Frontal cortex (tissue), 4 donors: ENCODE measurements around the gene PTRHD1. TPM values are rescaled to one million over a fixed set of nuclear protein-coding genes. Genes with fewer than 3 reads are reported as not detected.
"Not testable (repeated sequence)": the region's sequence is repeated elsewhere in the genome, so short reads cannot be mapped to it uniquely, and the experiment has no call there.

Source experiments
- DNase-seq, 2 donors: peaks; one replicate each; pipeline ENCODE4 v3.0.0; 2012; ENCODE audit warnings: low spot score in 2 of 2
- FAIRE-seq: peaks from 2 replicates; lab custom pipeline; 2012; peaks lifted over from hg19 to GRCh38; lab: Jason Lieb, UNC
- total RNA-seq: library from RNA; depleted of rRNA; stranded (reverse); fragments of >200 nt; gene quantifications from one replicate; pipeline ENCODE4 v1.2.3, GENCODE V29; 2014
- donor health status: control.
- donor health status: control.
- donor health status: control.

PTRHD1 gene
- total RNA-seq, 1 donor from 2014 or later, result 41.2 TPM

DNA sequence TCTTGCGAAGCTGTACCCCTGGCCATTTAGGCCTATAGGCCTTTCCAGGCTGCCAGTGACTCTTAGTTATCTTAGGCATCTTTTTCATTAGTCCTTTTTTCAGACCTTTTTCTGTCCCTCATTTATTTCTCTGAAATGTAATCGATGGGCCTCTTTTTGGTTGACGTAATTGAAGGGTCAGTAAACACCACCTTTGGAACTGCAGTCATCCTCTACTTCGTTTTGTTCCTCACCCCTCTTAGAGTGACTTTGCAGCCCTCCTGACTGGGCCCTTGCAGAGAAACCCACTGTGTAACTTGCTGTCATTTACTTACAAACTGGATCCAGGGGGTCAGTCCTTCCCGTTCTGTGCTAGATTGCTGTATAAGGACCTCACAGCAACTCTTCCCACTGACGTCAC is 23.2 kb upstream of the PTRHD1 start:
- FAIRE-seq (no peak), DNase-seq (no peak)

DNA sequence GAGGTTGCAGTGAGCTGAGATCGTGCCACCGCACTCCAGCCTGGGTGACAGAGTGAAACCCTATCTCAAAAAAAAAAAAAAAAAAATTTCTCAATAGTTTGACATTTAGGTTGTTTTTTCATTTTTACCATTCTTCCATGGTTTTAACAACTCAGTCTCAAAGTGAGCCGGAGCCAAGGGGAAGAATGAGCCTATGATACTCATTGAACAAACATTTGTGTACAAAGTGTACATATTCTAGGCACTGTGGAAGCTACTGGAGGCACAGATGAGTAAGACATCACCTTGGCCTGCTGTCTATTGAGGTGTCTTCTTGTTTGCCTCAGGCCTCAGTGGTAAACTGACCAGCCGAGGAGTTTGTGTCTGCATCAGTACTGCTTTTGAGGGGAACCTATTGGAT is 22.0 kb upstream of the PTRHD1 start:
- DNase-seq (no peak), FAIRE-seq (no peak)

DNA sequence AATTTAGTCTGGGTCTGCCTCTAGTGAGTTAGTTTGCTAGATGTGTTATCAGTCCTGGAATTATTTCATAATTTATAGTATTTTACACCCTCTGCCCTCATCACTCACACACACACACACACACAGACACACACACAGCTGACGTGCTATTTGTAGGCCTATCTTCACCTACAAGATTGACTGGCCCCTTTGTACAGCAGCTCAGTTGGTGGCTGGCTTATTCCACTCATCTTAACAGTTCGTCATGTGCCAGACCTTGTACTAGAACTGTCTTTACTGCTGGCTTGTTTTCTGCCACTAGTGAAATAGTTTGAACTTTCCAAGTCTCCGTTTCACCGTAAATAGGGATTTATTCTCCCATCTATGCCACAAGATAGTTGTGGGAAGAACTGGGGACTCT is 21.3 kb upstream of the PTRHD1 start:
- no peak for FAIRE-seq
- DNase-seq, result no peak

DNA sequence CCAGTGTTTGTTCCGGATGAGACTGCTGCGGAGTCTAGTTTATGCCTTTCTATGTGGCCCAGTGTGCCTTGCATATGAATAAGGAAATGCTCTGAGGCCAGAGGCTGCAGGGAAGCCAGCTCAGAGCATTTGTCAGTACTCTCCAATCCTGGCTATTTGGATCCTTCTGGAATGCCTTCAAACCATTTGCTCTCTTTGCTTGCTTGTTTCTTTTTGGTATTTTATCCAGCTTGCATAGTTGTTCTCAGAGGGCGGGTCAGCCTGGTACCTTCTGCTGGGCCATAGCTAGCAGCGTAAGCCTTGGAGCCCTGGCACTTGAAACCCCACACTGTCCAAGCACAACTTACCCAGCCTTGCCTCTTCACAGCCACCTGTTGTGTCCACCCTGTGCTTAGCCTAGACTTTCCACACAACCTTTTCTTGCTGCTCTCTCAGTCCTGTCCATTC is 20.5 kb upstream of the PTRHD1 start:
- DNase-seq (no peak), FAIRE-seq (no peak)

DNA sequence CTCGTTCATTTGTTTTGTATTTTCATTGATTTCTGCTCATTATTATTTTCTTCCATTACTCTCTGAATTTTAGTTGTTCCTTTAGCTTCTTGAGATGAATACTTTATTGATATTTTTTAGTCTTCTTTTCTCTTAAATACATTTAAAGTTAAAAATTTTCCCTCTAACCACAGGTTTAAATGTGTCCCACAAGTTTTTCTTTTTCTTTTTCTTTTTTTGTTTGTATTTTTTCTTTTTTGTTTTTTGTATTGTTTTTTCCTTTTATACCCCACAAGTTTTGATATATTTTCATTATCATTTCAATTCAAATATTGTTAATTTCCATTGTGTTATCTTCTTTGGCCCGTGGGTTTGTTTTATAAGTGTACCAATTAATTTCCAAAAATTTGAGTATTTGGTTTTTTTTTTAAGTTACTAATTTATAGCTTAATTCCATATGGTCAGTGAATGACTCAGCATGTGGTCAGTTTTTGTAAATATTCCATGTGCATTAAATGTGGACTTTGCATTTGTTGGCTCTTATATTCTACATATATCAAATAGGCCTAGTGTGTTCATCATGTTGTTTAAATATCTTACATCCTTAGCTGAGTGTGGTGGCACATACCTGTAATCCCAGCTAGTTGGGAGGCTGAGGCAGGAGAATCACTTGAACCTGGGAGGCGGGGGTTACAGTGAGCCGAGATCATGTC is 16.3 kb upstream of the PTRHD1 start:
- FAIRE-seq (peak; percentile 21), DNase-seq (no peak)

DNA sequence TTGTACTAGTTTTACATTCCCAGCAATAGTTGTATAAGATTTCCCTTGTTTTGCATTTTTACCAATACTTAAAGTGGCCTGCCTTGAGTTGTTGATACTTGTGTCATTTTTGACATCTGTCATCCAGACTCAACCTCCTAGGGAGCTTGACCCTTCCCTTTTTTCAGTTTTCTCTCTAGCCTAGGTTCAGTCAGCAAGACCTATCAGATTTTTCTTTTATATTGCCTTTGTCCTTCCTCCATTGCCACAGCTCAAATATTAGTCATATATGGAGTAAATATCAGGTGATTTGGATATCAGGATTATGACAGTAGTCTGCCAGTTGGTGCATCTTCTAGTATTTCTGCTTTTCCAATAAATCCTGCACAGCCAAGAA is 13.5 kb upstream of the PTRHD1 start:
- FAIRE-seq, result no peak

DNA sequence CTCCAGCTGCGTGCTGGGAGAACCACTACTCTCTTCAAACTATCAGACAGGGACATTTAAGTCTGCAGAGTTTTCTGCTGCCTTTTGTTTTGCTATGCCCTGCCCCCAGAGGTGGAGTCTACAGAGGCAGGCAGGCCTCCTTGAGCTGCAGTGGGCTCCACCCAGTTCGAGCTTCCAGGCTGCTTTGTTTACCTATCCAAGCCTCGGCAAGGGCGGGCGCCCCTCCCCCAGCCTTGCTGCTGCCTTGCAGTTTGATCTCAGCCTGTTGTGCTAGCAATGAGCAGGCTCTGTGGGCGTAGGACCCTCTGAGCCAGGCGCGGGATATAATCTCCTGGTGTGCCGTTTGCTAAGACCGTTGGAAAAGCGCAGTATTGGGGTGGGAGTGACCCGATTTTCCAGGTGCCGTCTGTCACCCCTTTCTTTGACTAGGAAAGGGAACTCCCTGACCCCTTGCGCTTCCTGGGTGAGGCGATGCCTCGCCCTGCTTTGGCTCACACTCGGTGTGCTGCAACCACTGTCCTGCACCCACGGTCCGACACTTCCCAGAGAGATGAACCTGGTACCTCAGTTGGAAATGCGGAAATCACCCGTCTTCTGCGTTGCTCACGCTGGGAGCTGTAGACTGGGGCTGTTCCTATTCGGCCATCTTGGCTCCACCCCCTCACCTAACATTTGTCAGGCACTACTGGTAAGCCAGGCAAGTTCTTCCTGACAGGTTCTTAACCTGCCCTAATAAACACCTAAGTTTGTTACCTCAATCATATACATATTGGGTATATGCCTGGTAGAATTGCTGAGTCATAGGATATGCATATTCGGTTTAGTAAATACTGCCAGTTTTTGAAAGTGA is 12.8 kb upstream of the PTRHD1 start:
- DNase-seq, FAIRE-seq: not testable (repeated sequence)

More for the DNA sequence above, 13.5 kb upstream of the PTRHD1 start:
- DNase-seq, result no peak

DNA sequence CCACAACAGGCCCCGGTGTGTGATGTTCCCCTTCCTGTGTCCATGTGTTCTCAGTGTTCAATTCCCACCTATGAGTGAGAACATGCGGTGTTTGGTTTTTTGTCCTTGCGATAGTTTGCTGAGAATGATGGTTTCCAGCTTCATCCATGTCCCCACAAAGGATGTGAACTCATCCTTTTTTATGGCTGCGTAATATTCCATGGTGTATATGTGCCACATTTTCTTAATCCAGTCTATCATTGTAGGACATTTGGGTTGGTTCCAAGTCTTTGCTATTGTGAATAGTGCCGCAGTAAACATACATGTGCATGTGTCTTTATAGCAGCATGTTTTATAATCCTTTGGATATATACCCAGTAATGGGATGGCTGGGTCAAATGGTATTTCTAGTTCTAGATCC is 7.3 kb upstream of the PTRHD1 start:
- not testable (repeated sequence) for FAIRE-seq, DNase-seq

DNA sequence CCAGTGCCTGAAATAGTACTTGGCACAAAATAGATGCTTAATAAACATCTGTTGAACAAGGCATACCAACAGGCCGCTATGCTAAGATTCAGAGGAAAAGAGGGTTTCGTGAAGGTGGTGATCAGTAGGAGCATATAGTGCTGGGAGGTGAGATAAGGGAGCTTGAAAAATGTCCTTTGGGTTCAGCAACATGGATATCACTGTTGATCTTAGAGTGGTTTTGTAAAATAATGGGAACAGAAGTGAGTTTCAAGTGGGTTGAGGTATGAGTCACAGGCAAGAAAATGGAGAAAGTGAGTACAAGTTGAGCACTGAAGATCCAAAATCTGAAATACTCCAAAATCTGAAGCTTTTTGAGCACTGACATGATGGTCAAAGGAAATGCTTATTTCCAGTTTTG is 4.5 kb upstream of the PTRHD1 start:
- FAIRE-seq (no peak), DNase-seq (no peak)

DNA sequence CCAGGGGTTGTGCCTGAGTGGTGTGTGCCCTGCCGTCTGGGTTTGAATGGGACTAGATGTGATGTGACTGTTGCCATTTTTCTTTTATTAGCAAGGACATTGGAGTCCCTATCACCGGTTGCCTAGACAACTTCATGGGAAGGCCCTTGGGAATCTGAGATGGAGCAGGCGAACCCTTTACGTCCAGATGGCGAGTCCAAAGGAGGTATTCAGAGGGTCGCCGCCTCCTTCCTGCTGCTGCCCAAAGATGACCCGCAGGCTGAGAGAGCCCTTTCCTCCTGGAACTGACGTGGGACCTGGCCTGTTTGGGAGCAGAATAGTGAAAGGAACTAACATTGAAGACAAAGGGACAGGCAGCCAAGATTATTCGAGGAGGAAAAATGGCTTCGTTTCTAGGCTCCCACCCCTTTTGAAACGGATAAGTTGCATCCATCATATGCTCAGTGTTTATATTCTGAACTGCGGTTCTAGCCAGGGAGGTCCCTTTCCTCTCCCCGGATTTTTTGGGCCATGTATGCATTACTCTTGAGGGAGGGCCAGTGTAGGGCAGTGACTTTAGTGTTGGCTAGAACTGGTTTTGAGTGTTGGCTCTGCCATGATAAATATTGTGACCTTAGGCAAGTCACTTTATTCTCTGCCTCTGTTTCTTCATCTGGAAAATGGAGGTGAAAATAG is 707 bp upstream of the PTRHD1 start:
- FAIRE-seq (no peak), DNase-seq (no peak)

DNA sequence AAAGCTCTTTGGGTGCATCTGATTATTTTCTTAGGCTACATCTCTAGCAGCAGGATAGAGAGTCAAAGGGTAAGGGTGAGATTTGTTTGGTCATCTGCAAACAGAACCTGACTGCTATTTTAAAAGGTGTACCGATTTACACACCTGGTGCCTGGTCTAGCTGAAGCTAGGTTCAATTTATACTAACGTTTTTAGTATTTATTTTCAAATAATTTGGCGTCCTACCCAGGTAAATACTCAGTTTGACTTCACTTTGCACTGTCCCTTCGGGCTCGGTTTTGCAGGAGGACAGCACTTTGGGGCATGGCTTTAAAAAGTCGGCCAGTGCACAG is 683 bp downstream of the PTRHD1 start:
- no peak for FAIRE-seq
- no peak for DNase-seq

DNA sequence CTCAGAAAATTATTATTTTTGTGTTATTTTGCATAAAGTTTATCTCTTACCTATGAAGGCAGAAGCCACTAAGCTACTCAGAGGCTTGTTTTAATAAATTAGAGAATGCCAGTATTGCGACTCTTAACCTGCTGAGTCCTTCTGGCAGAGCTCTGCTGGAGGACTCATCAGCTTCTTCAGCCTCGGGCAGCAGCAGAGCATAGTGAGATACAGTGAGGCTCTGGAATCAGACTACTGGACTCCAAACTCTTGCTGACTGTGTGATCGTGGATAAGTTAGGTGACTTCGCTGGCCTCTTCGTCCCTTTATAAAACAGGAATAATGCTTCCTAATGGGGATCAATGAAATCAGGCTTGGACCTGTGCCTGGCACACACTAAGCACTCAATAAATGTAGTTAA is 1.7 kb downstream of the PTRHD1 start:
- DNase-seq, result no peak
- FAIRE-seq, result no peak

DNA sequence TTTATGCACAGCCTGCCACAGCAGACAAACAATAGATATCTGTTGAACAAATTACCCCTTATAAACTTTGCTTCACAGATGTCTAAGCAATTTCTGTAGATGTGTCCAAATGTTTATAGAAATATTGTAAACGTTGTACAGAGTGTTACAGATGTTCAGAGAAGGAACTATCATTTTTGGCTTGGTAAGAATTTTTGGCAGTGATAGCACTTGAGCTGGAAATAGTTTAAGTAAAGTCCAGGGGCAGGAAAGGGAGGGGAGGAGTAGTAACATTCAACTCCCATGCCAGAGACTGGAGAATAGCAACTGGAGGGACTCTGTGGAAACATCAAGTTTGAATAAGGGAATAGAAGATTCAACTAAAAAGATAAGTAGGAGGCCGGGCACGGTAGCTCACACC is 4.4 kb downstream of the PTRHD1 start:
- DNase-seq (no peak), FAIRE-seq (no peak)

DNA sequence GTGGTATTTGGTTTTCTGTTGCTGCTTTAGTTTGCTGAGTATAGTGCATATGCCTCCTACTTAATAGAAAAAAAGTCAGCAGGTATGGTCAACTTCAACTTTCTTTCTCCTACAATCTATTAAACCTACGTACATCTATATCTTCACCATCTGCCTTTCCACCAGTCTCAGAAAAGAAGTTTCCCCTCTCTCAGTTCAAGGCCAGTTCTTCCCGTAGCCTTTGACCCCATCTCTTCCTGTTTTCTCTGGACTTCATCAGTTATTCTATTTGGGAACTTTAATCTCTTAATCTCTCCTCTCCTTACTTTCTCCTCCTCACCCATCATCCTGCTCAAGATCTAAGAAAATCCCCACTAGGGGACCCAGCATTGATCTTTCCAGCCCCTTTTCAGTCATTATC is 5.7 kb downstream of the PTRHD1 start:
- FAIRE-seq, result no peak
- no peak for DNase-seq

DNA sequence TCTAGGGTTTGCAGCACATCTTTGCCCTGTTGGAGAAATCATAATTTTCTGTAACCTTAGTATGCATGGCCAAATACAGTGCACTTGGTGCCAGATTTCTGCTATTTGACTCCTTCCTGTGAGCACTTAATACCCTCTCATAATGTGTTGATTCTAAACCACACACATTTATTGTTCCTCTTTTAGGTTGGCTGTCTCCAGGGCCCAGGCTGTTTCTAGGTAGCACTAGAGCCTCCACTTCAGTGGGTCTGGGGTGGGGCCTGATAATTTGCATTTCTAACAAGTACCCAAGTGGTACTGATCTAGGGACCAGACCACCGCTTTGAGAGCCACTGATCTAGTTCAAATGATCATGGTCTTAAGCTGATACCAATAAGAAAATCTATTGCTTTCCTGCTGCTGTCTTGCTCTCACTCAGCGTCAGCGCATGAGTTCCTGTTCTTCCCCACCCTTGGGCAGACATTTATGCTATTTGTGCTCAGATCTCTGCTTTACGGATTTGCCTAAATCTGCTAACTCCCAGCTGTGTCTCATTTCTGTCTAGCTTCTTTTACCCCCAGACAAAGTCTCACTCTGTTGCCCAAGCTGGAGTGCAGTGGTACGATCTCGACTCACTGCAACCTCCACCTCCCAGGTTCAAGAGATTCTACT is 7.4 kb downstream of the PTRHD1 start:
- DNase-seq (no peak), FAIRE-seq (no peak)

DNA sequence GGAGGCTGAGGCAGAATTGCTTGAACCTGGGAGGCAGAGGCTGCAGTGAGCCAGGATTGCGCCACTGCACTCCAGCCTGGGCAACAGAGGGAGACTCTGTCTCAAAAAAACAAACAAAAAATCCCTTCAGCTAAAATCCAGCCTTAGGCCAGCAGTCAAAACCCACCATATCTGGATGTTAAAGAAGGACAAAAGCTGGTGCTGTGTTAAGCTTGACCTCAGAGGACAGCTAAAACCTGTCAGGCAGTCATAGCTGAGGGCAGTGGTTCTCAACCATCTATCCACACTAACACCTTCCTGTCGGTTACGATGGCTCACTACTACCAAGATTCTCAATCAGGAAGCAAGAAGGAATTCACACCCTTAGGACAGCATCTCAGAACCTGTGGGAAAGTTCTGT is 9.6 kb downstream of the PTRHD1 start:
- DNase-seq (no peak), FAIRE-seq (no peak)

DNA sequence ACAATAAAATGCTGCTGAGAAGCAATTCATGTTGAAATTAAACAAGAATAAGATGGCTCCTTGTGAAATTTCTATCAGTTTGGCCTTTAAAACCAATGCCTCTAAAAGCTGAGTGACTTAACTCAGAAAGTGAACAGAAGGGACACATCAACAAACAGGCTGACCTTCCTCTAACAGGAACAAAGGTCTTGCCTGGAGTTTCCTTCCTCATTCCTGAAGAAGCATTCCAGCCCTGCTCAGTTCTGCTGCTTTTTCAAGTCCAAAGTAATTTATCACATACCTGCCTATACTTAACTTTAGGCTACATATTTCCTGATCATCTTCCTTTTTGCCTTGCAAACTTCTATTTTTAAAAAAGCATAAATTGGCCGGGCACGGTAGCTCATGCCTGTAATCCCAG is 14.1 kb downstream of the PTRHD1 start:
- DNase-seq, result no peak

DNA sequence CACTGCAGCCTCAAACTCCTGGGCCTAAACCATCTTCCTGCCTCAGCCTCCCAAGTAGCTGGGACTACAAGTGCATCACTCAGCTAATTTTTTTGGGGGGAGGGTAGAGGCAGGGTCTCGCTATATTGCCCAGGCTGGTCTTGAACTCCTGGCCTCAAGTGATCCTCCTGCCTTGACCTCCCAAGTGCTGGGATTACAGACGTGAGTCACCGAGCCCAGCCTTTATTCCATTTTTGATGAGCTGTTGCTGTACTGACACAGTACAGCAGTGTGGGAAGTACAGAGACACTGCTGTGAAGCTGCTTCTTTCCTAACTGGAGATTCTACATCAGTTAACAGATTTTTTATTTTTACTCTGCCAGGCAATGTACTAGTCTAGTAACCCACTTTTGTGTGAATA is 18.8 kb downstream of the PTRHD1 start:
- FAIRE-seq, result no peak
- no peak for DNase-seq

More for the DNA sequence above, 14.1 kb downstream of the PTRHD1 start:
- FAIRE-seq, result no peak

DNA sequence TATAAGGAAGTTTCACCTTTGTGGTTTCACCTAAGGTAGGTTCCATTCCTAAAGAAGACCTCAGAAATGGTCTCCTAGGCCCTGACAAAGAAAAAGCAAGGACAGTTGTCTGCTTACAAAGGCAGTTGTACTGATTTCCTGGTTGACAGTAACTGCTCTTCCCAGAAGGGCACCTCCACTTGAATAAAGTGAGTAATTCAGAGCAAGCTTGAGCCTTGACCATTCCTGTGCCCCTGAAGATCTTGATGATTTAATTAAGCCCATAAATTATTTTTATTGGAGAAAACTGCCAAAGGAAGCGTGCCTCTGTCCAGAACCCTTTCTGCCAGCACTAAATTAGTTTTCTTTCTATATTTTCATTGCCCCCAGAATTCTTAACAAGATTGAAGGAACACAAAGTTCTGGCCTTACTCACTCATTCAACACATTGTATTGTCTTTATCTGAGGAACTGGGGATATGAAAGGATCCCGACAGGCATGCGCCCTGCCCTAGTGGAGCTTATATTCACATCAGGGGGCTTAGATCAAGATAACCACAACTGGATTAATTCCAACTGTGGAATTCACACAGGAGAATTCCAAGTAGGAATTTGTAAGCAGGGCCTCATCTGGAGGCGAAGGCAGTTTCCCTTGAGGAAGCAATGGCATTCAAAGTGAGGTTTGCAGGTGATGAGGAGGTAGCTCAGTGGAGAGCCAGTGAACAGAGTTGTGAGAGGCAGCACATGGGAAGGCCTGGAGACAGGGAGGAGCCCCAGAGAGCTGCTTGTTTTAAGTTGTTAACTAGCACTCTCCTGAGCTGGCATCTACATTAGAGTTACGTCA is 21.2 kb downstream of the PTRHD1 start:
- DNase-seq (no peak), FAIRE-seq (no peak)

DNA sequence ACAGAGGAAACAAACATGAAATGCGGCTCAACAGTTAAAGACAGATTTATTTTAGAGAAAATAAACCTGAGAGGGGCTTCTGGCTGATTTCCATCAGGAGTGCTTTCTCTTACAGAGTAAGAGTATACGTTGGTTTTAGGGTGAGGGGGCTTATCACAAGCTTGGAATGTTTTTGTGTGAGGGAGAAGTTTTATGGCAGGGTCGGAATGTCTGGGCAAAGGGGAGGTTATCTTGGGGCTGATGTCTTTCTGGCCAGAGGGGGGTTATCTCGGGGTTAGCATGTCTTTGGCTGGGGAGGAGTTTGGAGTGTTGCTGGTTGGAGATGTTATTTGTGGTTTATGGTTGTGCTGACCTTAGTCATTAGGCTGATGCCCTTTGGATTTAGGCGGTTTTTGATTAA is 22.1 kb downstream of the PTRHD1 start:
- no peak for DNase-seq
- FAIRE-seq, result no peak
